ENCODE data around the gene BHMT. TPM values are rescaled to one million over a fixed set of nuclear protein-coding genes. Genes with fewer than 3 reads are reported as not detected.
A peak's percentile ranks its signal among the peaks of the same experiment; 100 is the strongest.

Gene BHMT
- total and polyA plus RNA-seq, 9 of the 15 experiments (the other 6 are each of a cell fraction or from before 2014, with no cell fraction given) = not detected

DNA sequence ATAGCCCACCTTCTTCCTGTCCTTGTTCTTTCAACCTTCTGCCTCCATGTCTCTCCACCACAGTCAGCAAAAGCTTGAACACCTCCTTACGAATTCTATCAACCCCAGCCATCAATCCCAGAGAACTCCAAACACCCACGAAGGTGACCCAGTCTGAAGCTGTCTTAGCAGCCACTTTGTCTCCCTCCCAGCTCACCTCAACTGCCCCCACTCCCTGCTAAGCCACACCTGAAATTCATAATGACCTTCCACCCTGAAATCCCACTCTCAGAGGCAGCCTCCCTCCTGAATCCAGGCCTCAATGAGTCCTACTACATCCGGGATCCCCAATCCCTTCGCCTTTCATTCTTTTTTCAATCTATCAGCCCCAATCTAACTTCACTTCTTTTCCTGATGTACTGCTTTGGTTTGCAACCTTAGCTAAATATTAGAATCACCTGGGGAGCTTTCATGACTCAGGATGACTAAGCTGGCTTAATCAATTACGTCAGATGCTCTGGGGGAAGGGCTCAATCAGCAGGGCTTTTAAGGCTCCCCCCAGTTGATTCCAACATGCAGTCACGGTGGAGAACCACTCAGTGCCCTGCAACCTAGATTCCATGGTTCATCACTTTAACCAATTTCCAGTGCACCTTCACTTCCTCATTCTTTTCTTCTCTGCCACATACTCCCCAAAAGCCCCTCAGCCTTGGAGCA, 32.2 kb downstream of the BHMT start (continued):
- TF ChIP-seq, protein P1, sequence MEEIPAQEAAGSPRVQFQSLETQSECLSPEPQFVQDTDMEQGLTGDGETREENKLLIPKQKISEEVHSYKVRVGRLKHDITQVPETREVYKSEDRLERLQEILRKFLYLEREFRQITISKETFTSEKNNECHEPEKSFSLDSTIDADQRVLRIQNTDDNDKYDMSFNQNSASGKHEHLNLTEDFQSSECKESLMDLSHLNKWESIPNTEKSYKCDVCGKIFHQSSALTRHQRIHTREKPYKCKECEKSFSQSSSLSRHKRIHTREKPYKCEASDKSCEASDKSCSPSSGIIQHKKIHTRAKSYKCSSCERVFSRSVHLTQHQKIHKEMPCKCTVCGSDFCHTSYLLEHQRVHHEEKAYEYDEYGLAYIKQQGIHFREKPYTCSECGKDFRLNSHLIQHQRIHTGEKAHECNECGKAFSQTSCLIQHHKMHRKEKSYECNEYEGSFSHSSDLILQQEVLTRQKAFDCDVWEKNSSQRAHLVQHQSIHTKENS (CRISPR knock-in tag; IDR thresholded peaks at IDR 0.05) = no peak
- TF ChIP-seq HIVEP1 (CRISPR knock-in tag; IDR thresholded peaks at IDR 0.05) = no peak
- no peak for TF ChIP-seq TCF3 (CRISPR knock-in tag; IDR thresholded peaks at IDR 0.05)
- no peak for TF ChIP-seq ATF1 (CRISPR knock-in tag; IDR thresholded peaks at IDR 0.05)
- peak; percentile 49; the same call in 1 of the 2 replicates for TF ChIP-seq ATF1 (tag; IDR thresholded peaks at IDR 0.05)
- TF ChIP-seq, protein P2, sequence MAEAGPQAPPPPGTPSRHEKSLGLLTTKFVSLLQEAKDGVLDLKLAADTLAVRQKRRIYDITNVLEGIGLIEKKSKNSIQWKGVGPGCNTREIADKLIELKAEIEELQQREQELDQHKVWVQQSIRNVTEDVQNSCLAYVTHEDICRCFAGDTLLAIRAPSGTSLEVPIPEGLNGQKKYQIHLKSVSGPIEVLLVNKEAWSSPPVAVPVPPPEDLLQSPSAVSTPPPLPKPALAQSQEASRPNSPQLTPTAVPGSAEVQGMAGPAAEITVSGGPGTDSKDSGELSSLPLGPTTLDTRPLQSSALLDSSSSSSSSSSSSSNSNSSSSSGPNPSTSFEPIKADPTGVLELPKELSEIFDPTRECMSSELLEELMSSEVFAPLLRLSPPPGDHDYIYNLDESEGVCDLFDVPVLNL (CRISPR knock-in tag; IDR thresholded peaks at IDR 0.05; ENCODE audit: low read depth) = no peak
- TF ChIP-seq MYNN (IDR thresholded peaks at IDR 0.05) = no peak
- no peak for TF ChIP-seq MYNN (CRISPR knock-in tag; IDR thresholded peaks at IDR 0.05)
- TF ChIP-seq, protein P3, sequence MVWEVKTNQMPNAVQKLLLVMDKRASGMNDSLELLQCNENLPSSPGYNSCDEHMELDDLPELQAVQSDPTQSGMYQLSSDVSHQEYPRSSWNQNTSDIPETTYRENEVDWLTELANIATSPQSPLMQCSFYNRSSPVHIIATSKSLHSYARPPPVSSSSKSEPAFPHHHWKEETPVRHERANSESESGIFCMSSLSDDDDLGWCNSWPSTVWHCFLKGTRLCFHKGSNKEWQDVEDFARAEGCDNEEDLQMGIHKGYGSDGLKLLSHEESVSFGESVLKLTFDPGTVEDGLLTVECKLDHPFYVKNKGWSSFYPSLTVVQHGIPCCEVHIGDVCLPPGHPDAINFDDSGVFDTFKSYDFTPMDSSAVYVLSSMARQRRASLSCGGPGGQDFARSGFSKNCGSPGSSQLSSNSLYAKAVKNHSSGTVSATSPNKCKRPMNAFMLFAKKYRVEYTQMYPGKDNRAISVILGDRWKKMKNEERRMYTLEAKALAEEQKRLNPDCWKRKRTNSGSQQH (CRISPR knock-in tag; IDR thresholded peaks at IDR 0.05) = no peak
- peak; percentile 36; the same call in 1 of the 2 replicates for TF ChIP-seq CREM (IDR thresholded peaks at IDR 0.05; ENCODE audit: low read depth)
- TF ChIP-seq ELF4 (CRISPR knock-in tag; IDR thresholded peaks at IDR 0.05) = no peak
- TF ChIP-seq FOS (IDR thresholded peaks at IDR 0.05; ENCODE audit: extremely low read depth, insufficient read length) = no peak
- peak; percentile 24 for TF ChIP-seq TAF9B (IDR thresholded peaks at IDR 0.05; ENCODE audit: partially characterized antibody)
- no peak for TF ChIP-seq MEF2D (tag; conservative IDR thresholded peaks at IDR 0.05; ENCODE audit: low read depth)
- TF ChIP-seq, protein P4, sequence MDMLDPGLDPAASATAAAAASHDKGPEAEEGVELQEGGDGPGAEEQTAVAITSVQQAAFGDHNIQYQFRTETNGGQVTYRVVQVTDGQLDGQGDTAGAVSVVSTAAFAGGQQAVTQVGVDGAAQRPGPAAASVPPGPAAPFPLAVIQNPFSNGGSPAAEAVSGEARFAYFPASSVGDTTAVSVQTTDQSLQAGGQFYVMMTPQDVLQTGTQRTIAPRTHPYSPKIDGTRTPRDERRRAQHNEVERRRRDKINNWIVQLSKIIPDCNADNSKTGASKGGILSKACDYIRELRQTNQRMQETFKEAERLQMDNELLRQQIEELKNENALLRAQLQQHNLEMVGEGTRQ (CRISPR knock-in tag; IDR thresholded peaks at IDR 0.05) = no peak
- TF ChIP-seq, protein P5, sequence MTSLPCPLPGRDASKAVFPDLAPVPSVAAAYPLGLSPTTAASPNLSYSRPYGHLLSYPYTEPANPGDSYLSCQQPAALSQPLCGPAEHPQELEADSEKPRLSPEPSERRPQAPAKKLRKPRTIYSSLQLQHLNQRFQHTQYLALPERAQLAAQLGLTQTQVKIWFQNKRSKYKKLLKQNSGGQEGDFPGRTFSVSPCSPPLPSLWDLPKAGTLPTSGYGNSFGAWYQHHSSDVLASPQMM (CRISPR knock-in tag; IDR thresholded peaks at IDR 0.05) = no peak
- no peak for TF ChIP-seq SRSF9 (IDR thresholded peaks at IDR 0.05; ENCODE audit: borderline replicate concordance, low read depth, low read length)
- no peak for TF ChIP-seq BDP1 (IDR thresholded peaks at IDR 0.05; ENCODE audit: insufficient read depth, insufficient read length)
- TF ChIP-seq PYGO2 (tag; IDR thresholded peaks at IDR 0.05) = no peak
- TF ChIP-seq RCOR1 (IDR thresholded peaks at IDR 0.05; ENCODE audit: borderline replicate concordance in 1 of 2, low read depth in 2 of 2, low read length in 2 of 2) = peak in 1 of 2 experiments; percentile 10; a peak in 1 of 4 replicates
- no peak for TF ChIP-seq POLR2A (conservative IDR thresholded peaks at IDR 0.05)
- TF ChIP-seq, protein P6, sequence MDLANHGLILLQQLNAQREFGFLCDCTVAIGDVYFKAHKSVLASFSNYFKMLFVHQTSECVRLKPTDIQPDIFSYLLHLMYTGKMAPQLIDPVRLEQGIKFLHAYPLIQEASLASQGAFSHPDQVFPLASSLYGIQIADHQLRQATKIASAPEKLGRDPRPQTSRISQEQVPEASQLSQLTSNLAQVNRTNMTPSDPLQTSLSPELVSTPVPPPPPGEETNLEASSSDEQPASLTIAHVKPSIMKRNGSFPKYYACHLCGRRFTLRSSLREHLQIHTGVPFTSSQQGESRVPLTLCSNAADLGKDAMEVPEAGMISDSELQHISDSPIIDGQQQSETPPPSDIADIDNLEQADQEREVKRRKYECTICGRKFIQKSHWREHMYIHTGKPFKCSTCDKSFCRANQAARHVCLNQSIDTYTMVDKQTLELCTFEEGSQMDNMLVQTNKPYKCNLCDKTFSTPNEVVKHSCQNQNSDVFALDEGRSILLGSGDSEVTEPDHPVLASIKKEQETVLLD (IDR thresholded peaks at IDR 0.05) = no peak
- TF ChIP-seq EGR1 (conservative IDR thresholded peaks at IDR 0.05) = no peak
